Transverse colon (tissue), 4 donors: ENCODE results near the gene SH3GLB2. TPM values are rescaled to one million over a fixed set of nuclear protein-coding genes. Genes with fewer than 3 reads are reported as not detected.

Experiments
- DNase-seq: peaks from one replicate; pipeline ENCODE4 v3.0.0-alpha.2; 2019
- H3K27ac ChIP-seq, 4 donors: fragments of 200-600 bp; sonication (generic); 2 replicates each; pipeline ENCODE4 v1.5.1; 2016 to 2018; ENCODE audit warnings: inconsistent platforms in 4 of 4
- H3K27me3 ChIP-seq: fragments of 200-600 bp; sonication (generic); 2 replicates; pipeline ENCODE4 v1.5.1; 2017; ENCODE audit warnings: inconsistent platforms
- H3K36me3 ChIP-seq, 4 donors: fragments of 200-600 bp; sonication (generic); 2 replicates each; pipeline ENCODE4 v1.5.1; 2017 to 2019; ENCODE audit warnings: inconsistent platforms in 4 of 4
- H3K4me1 ChIP-seq, 4 donors: fragments of 200-600 bp; sonication (generic); 2 replicates each; pipeline ENCODE4 v1.5.1; 2017 to 2020; ENCODE audit warnings: inconsistent platforms in 4 of 4
- H3K4me3 ChIP-seq, 4 donors: fragments of 200-600 bp; sonication (generic); 1 replicate in 1 of 4; 2 replicates in 3 of 4; pipeline versions ENCODE4 v1.5.1 to v1.6.1; 2017 to 2019; ENCODE audit warnings: inconsistent platforms in 4 of 4
- H3K9me3 ChIP-seq, 2 donors: fragments of 200-600 bp; sonication (generic); 2 replicates each; pipeline ENCODE4 v1.5.1; 2017 to 2019; ENCODE audit warnings: inconsistent platforms in 2 of 2
- EP300 ChIP-seq: sonication (generic); formaldehyde crosslinking; IDR thresholded peaks from one replicate; pipeline ENCODE4 v1.6.1; 2017; ENCODE audit warnings: antibody characterized with exemption, low read depth
- POLR2A ChIP-seq: fragments of 450-650 bp; IDR thresholded peaks from one replicate; pipeline ENCODE4 v1.6.1; 2016; ENCODE audit warnings: antibody characterized with exemption, mild to moderate bottlenecking, moderate library complexity
- POLR2AphosphoS5 ChIP-seq, 3 donors: sonication (generic); formaldehyde crosslinking; IDR thresholded peaks; one replicate each; pipeline ENCODE4 v1.6.1; 2016; ENCODE audit warnings: antibody characterized with exemption in 3 of 3
- WGBS, 2 donors: methylation state at CpG; one replicate each; pipeline ENCODE4 v1.1.5; 2018; ENCODE audit warnings: low coverage in 1 of 2; 5-methylcytosine and 5-hydroxymethylcytosine counted together
- in situ Hi-C, 4 donors: fragments of 200-750 bp; cut with MboI; loops; one replicate each; pipeline versions ENCODE4 v1.15.0 to v1.15.1; 2017; ENCODE audit warnings: low sequenced_read_pairs in 3 of 4, low pct_ligation_motif_present in 1 of 4, low pct_unique_long_range_greater_than_20kb in 1 of 4
- intact Hi-C: fragments of 100-400 bp; cut with DNase I; formaldehyde crosslinking; loops from one replicate; pipeline ENCODE4 v1.15.1; 2023; ENCODE audit warnings: low total_unique reads
- total RNA-seq, 4 donors: library from RNA; depleted of rRNA; stranded (reverse); fragments of >200 nt; gene quantifications; one replicate each; pipeline ENCODE4 v1.1.0, GENCODE V29; 2016
- TF ChIP-seq, protein P1 (sequence below), 5 experiments: fragments of 200-600 bp in 3 of 5; fragments of 450-650 bp in 2 of 5; sonication (generic) in 3 of 5; IDR thresholded peaks; 1 replicate in 2 of 5; 2 replicates in 3 of 5; pipeline ENCODE4 v1.5.1; 2016 to 2017; ENCODE audit warnings: antibody characterized with exemption in 5 of 5, inconsistent platforms in 3 of 5, mild to moderate bottlenecking in 2 of 5, moderate library complexity in 1 of 5

Gene SH3GLB2
- total RNA-seq, 4 donors from 2014 or later = 184 to 391 (median 224) TPM

DNA sequence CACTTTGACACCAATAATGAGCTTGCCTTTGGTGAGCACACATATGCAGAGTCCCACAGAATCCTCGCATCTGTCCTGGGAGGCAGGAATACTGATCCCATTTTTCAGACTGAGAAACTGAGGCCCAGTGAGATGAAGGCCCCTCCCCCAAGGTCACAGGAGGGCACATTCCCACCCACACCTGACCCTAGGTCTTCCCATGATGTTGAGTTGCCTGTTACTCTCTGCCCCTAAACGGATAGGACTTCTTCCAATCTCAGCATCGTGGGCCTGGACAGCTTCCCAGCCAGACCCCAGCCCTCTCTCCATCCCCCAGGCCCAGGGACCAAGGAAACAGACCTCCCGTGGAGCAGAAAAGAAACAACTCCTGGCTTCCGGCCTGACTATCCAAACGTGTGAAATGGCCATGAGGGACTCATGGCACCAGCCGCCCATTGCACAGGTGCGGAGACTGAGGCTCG is 877 bp downstream of the SH3GLB2 start:
- 7% methylated on average over 9 of the region's 9 CpGs; no CpG with 5 or more reads in 1 of the 2 donors for WGBS, 2 donors
- Histone ChIP-seq H3K27me3 (no peaks in the 10 kb centered on the region), H3K9me3 (no peaks in the 10 kb centered on the region), H3K36me3 (no peaks in the 10 kb centered on the region), H3K4me1 (peaks cover 22 to 37% (median 31%) of the 10 kb centered on the region in 4 donors), H3K27ac (peak overlapping the region; percentile 83 to 91 (median 86)), H3K4me3 (peak overlapping the region; percentile 50 to 95 (median 84))
- intact Hi-C loops (no loop called here), in situ Hi-C loops (no loop called here)
- TF ChIP-seq POLR2AphosphoS5 (IDR thresholded peaks at IDR 0.05) (no peak), EP300 (no peak), POLR2A (no peak)
- TF ChIP-seq, protein P1, sequence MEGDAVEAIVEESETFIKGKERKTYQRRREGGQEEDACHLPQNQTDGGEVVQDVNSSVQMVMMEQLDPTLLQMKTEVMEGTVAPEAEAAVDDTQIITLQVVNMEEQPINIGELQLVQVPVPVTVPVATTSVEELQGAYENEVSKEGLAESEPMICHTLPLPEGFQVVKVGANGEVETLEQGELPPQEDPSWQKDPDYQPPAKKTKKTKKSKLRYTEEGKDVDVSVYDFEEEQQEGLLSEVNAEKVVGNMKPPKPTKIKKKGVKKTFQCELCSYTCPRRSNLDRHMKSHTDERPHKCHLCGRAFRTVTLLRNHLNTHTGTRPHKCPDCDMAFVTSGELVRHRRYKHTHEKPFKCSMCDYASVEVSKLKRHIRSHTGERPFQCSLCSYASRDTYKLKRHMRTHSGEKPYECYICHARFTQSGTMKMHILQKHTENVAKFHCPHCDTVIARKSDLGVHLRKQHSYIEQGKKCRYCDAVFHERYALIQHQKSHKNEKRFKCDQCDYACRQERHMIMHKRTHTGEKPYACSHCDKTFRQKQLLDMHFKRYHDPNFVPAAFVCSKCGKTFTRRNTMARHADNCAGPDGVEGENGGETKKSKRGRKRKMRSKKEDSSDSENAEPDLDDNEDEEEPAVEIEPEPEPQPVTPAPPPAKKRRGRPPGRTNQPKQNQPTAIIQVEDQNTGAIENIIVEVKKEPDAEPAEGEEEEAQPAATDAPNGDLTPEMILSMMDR (IDR thresholded peaks at IDR 0.05) = no peak
- DNase-seq = no peak

GRCh38 chr9:129026442-129027223 is 1.5 kb downstream of the SH3GLB2 start:
- 32% methylated on average over 17 of the region's 17 CpGs; no CpG with 5 or more reads in 1 of the 2 donors for WGBS, 2 donors
- DNase-seq = peak; percentile 39
- no peaks in the 10 kb centered on the region for H3K27me3 ChIP-seq
- H3K36me3 ChIP-seq = no peaks in the 10 kb centered on the region
- H3K27ac ChIP-seq = peak overlapping the region; percentile 83 to 91 (median 86)
- no peak for TF ChIP-seq POLR2A
- TF ChIP-seq, protein P1 (IDR thresholded peaks at IDR 0.05) = no peak
- no peak for TF ChIP-seq EP300
- no peak for TF ChIP-seq POLR2AphosphoS5 (IDR thresholded peaks at IDR 0.05)
- in situ Hi-C loops = no loop called here
- peak overlapping the region in 3 of 4 donors; percentile 50 to 95 (median 80) for H3K4me3 ChIP-seq
- H3K4me1 ChIP-seq = peaks cover 22 to 37% (median 31%) of the 10 kb centered on the region in 4 donors
- H3K9me3 ChIP-seq = no peaks in the 10 kb centered on the region
- intact Hi-C loops = no loop called here

DNA sequence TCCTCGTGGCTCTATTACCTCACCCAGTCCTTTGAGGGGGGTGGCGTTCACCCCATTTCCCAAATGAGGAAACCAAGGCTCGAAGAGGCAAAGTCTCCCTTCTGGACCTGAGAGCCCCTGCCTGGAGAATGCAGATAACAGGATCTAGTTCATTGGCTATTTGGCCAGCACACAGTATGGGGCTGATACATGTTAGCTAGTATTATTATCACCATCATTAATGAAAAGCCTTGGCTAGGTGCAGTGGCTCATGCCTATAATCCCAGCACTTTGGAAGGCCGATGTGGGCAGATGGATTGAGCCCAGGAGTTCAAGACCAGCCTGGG is 4.3 kb downstream of the SH3GLB2 start:
- 77% methylated on average over 4 of the region's 4 CpGs; no CpG with 5 or more reads in 1 of the 2 donors for WGBS, 2 donors
- H3K4me1 ChIP-seq = peaks cover 22 to 32% (median 28%) of the 10 kb centered on the region in 4 donors
- no peak for DNase-seq
- H3K27me3 ChIP-seq = no peaks in the 10 kb centered on the region
- intact Hi-C loops (no loop called here), in situ Hi-C loops (no loop called here)
- peak overlapping the region in 3 of 4 donors; percentile 35 to 52 (median 41) for H3K27ac ChIP-seq
- no peak for TF ChIP-seq EP300
- H3K4me3 ChIP-seq = no peak overlapping the region
- H3K36me3 ChIP-seq = no peaks in the 10 kb centered on the region
- no peaks in the 10 kb centered on the region for H3K9me3 ChIP-seq

DNA sequence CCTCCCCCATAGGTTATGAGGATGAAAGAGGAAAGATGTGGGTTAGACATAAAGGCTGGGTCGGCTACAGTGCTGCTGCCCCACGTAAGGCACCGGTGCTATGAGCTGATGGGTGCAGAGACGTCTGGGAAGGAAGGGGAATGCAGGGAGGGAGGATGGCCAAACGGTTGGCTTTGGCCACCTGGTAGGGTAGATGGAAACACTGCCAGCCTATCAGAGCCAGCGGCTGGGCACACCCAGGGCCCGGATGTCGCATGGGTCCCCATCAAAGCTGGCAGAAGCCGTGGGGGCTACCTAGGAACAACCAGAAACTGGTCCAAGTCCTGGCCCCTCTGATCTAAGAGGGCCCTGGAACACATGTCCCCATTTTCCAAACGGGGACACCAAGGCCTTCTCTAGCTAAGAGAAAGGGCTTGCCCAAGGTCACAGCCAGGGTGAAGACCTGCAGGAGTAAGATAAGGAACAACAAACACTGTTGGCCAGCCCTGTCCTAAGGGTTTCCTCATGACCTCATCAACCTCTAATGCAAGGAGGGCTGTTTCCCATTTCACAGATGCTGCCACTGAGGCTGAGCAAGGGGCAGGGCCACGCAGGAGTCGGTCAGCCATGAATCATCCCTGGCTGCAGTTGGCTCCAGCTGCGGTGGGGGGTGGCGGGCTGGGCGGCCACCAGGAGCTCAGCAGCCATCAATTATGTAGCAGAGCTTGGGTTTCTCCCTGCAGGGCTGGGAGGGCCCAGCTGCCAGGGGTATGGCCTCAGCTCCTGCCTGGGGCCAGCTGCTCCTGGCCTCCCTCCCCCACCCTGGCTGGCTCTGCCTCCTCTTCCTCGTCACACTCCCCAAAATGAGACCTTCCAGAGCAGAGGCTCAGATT is 4.9 kb downstream of the SH3GLB2 start:
- H3K4me3 ChIP-seq = no peak overlapping the region
- intact Hi-C loops = no loop called here
- H3K36me3 ChIP-seq = peaks cover 0 to 6% (median 0%) of the 10 kb centered on the region in 4 donors
- WGBS, 2 donors = 75% methylated on average over 16 of the region's 16 CpGs; no CpG with 5 or more reads in 1 of the 2 donors
- no peak for DNase-seq
- no peaks in the 10 kb centered on the region for H3K27me3 ChIP-seq
- peak overlapping the region in 3 of 4 donors; percentile 35 to 52 (median 41) for H3K27ac ChIP-seq
- in situ Hi-C loops = no loop called here
- TF ChIP-seq POLR2A (no peak), EP300 (no peak), POLR2AphosphoS5 (IDR thresholded peaks at IDR 0.05) (no peak)
- TF ChIP-seq, protein P1 (IDR thresholded peaks at IDR 0.05) = no peak
- H3K4me1 ChIP-seq = peaks cover 22 to 28% (median 26%) of the 10 kb centered on the region in 4 donors
- no peaks in the 10 kb centered on the region for H3K9me3 ChIP-seq
